ENCODE data around the gene THRAP3.
A peak's percentile ranks its signal among the peaks of the same experiment; 100 is the strongest.

Gene THRAP3

DNA sequence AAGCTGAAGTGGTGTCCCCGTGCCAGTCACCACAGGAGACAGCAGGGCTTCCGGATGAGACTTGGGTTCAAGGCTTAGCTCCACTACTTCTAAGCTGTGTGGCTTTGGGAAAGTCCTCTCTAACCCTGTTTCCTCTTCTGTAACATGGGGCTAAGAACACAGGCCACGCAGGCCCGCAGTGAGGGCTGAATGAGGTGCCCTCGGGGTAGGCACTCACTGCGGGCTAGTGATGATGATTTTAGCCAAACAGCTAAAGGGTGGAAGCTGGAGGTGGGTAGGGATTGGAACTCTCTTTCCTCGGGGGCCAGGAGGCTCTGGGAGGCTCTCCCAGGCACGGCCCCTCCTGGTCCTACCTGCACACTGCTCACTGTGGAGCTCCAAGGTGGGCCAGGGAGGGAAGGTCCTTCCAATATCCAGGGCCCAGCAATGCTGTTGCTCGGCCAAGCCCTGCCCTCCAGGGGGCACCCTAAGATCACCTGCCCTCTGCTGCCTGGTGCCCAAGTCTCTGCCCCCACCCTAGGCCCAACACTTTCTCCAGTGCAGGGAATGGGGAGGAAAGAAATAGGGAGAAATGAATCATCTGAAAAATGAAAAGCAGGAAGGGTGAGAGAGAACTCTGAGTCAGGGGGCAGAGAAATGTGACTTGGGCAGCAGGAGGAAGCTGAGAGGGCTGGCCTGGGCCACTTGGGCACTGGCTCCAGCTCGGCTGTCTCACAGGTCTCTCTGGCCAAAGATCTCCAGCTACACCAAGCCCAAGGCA, 118.4 kb downstream of the THRAP3 start:
- H3K4me3 ChIP-seq (ENCODE audit: control insufficient read depth, low read depth, low read length): no peak overlapping the region
- no peak for DNase-seq (ENCODE audit: low read depth)
- TF ChIP-seq, protein P1, sequence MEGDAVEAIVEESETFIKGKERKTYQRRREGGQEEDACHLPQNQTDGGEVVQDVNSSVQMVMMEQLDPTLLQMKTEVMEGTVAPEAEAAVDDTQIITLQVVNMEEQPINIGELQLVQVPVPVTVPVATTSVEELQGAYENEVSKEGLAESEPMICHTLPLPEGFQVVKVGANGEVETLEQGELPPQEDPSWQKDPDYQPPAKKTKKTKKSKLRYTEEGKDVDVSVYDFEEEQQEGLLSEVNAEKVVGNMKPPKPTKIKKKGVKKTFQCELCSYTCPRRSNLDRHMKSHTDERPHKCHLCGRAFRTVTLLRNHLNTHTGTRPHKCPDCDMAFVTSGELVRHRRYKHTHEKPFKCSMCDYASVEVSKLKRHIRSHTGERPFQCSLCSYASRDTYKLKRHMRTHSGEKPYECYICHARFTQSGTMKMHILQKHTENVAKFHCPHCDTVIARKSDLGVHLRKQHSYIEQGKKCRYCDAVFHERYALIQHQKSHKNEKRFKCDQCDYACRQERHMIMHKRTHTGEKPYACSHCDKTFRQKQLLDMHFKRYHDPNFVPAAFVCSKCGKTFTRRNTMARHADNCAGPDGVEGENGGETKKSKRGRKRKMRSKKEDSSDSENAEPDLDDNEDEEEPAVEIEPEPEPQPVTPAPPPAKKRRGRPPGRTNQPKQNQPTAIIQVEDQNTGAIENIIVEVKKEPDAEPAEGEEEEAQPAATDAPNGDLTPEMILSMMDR (IDR thresholded peaks at IDR 0.05; ENCODE audit: control insufficient read depth, insufficient read depth, low read depth, low read length, missing control alignments): peak; percentile 86

DNA sequence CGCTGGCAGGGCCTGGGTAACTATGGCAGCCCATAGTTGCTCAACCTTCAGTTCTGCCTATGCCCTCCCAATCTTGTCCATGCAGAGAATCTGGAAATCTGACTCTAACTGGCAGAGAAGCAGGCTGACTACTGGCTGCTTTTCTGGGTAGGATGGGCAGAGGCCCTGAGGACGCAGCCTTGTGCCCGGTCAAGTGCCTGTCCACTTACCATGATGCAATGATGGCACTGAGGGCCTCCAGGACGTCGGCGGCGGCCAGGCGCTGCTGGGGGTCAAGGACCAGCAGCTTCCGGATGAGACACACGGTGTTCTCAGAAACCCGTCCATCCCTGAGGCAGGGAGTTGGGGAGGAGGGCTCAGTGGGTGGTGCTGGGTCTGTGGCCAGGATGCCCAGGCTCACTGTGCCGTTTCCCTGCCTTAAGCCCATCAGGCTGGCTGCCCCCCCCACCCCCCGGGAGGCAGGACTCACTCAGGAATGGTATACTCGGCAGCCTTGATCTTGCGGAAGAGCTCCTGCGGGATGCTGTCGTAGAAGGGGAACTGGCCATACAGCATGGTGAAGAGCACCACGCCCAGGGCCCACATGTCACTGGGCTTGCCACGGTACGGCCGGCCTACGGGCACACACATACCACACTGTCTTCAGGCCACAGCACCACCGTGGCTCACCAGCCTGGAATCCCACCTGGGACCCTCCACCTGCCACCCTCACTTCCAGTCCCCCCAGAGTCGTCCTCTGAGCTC, 119.6 kb downstream of the THRAP3 start:
- no peak overlapping the region for H3K4me3 ChIP-seq (ENCODE audit: control insufficient read depth, low read depth, low read length)
- DNase-seq (ENCODE audit: low read depth): no peak
- TF ChIP-seq, protein P1 (IDR thresholded peaks at IDR 0.05; ENCODE audit: control insufficient read depth, insufficient read depth, low read depth, low read length, missing control alignments): no peak

DNA sequence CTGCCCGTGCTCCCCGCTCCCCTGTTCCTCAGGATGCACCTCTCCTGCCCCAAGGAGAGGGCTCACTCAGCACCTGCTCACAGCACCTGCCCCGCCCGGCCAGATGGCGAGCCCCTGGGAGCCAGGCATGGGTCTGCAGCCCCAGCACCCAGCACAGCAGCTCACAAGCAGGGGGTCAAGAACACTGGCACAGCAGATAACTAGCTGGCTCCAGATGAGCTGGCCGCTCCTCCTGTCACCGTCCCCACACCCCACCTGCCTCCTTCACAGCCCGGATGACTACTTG, 120.1 kb downstream of the THRAP3 start:
- no peak overlapping the region for H3K4me3 ChIP-seq (ENCODE audit: control insufficient read depth, low read depth, low read length)
- no peak for DNase-seq (ENCODE audit: low read depth)
- TF ChIP-seq, protein P1 (IDR thresholded peaks at IDR 0.05; ENCODE audit: control insufficient read depth, insufficient read depth, low read depth, low read length, missing control alignments): no peak

DNA sequence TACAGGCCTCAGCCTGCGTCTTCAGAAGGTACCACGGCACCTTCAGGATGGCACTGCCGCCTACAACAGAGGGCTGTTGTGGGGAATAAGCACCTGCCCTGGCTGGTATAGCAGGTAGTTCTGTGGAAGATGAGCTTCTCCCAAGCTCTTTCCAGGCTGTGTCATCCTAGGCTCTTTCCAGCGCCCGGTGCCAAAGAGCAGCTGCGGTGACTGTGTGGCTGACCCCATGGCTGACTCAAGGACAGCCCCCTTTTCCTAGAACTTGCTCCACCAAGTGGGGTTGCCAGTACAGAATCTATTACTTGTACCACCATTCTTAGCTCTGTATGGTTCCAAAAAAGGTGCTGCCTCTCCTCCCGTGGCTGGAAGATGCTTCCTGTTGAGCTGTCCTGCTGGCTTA, 121.1 kb downstream of the THRAP3 start:
- H3K4me3 ChIP-seq (ENCODE audit: control insufficient read depth, low read depth, low read length): no peak overlapping the region
- no peak for DNase-seq (ENCODE audit: low read depth)
- TF ChIP-seq, protein P1 (IDR thresholded peaks at IDR 0.05; ENCODE audit: control insufficient read depth, insufficient read depth, low read depth, low read length, missing control alignments): no peak

DNA sequence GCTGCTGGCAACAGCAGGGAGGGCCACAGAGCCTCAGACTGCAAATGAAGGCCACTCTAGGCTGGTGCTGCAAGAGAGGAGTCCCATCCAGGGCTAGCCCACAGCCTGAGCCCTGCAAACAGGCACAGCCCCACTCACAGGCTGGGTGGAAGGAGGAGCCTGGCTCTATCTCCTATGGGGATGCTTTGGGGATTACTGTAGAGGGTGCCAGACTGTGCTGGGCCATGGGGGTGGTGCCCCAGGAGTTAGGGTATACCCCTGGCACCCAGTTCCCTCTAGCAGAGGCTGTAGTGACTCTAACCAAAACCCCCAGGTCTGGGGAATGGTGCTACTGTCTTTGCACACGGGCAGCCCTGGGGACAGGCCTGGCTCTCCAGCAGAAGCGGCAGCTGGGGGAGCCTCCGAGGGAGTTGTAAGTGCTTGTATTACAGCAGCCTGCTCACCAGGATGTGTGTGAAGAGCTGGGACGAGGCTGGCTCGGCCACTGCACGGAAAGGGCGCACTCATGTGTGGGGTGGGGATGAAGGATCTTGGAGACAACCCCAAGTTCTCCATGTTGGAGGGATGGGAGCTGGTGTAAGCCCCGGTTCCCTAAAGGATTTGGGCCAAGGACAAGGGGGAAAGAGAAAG, 122.6 kb downstream of the THRAP3 start:
- no peak overlapping the region for H3K4me3 ChIP-seq (ENCODE audit: control insufficient read depth, low read depth, low read length)
- TF ChIP-seq, protein P1 (IDR thresholded peaks at IDR 0.05; ENCODE audit: control insufficient read depth, insufficient read depth, low read depth, low read length, missing control alignments): no peak
- no peak for DNase-seq (ENCODE audit: low read depth)

DNA sequence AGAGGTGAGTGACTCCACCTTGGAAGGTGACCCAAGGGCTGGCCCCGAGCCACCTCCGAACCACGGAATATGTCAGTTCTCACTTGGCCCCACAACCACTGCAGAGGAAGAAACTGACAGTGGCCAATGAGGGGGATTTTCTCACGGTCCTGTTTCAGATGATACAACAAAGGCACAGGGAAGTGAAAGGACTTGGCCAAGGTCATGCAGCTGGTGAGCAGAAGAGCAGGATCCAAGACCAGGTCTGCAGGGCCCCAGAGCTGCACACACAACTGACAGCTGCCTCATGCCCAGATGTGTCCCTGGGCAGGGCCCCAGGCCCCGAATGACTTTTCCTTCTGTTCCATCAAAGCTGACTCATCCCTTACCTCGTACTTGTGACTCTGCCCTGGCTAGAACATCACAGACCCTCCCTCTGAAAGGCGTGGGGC, 125.0 kb downstream of the THRAP3 start:
- H3K4me3 ChIP-seq (ENCODE audit: control insufficient read depth, low read depth, low read length): no peak overlapping the region
- DNase-seq (ENCODE audit: low read depth): no peak
- TF ChIP-seq, protein P1 (IDR thresholded peaks at IDR 0.05; ENCODE audit: control insufficient read depth, insufficient read depth, low read depth, low read length, missing control alignments): no peak
